Endothelial cell of hepatic sinusoid (primary cell): ENCODE results near the gene MYO5B.
"Not testable (repeated sequence)": the region's sequence is repeated elsewhere in the genome, so short reads cannot be mapped to it uniquely, and the experiment has no call there.

Experiments
- in situ Hi-C: cut with HindIII; loops from 2 replicates; pipeline ENCODE4 v1.10.0; 2017; ENCODE audit warnings: low sequenced_read_pairs

Gene MYO5B

GRCh38 chr18:49813319-49814146 lies 381.4 kb downstream of the MYO5B start, which contains the start of gene ACAA2:
Gene ACAA2 (minus strand): TSS chr18:49813533. CDS start chr18:49813484, 49 bp downstream.
- in situ Hi-C loops, result no loop called here

GRCh38 chr18:49813069-49813318 lies 382.0 kb downstream of the MYO5B start:
- in situ Hi-C loops, result no loop called here

GRCh38 chr18:49812286-49813068 lies 382.5 kb downstream of the MYO5B start:
- in situ Hi-C loops, result no loop called here

- in situ Hi-C loops, result no loop called here
Observed at GRCh38 chr18:49811151-49811938, 383.6 kb downstream of the MYO5B start.

GRCh38 chr18:49808553-49809191 lies 386.3 kb downstream of the MYO5B start:
- in situ Hi-C loops, result not testable (repeated sequence)

- in situ Hi-C loops, result no loop called here
Observed at GRCh38 chr18:49804096-49804495, 390.9 kb downstream of the MYO5B start.

- in situ Hi-C loops, result no loop called here
Observed at GRCh38 chr18:49802623-49803022, 392.3 kb downstream of the MYO5B start.

GRCh38 chr18:49800491-49800890 lies 394.5 kb downstream of the MYO5B start:
- in situ Hi-C loops, result not testable (repeated sequence)

GRCh38 chr18:49799806-49800205 lies 395.1 kb downstream of the MYO5B start:
- in situ Hi-C loops, result not testable (repeated sequence)

GRCh38 chr18:49798001-49798400 lies 396.9 kb downstream of the MYO5B start:
- in situ Hi-C loops, result no loop called here

GRCh38 chr18:49795612-49796552 lies 399.1 kb downstream of the MYO5B start:
- in situ Hi-C loops, result no loop called here

GRCh38 chr18:49794743-49795142 lies 400.2 kb downstream of the MYO5B start:
- in situ Hi-C loops, result no loop called here

GRCh38 chr18:49789560-49790134 lies 405.3 kb downstream of the MYO5B start:
- in situ Hi-C loops, result not testable (repeated sequence)

GRCh38 chr18:49788327-49788898 lies 406.5 kb downstream of the MYO5B start:
- in situ Hi-C loops, result no loop called here

GRCh38 chr18:49786019-49786720 lies 408.8 kb downstream of the MYO5B start:
- in situ Hi-C loops, result no loop called here

- in situ Hi-C loops, result no loop called here
Observed at GRCh38 chr18:49784427-49785185, 410.3 kb downstream of the MYO5B start.

GRCh38 chr18:49783631-49784030 lies 411.3 kb downstream of the MYO5B start:
- in situ Hi-C loops, result not testable (repeated sequence)
